Duodenal mucosa (tissue), 2 donors: ENCODE data around the gene CARD6.

Experiments
- H3K27ac ChIP-seq: one replicate; pipeline ENCODE4 v1.7.0; 2013; ENCODE audit warnings: low read depth, low read length
- H3K27me3 ChIP-seq, 2 donors: one replicate each; pipeline ENCODE4 v1.7.0; 2013; ENCODE audit warnings: low read length in 2 of 2, control low read depth in 1 of 2; ENCODE audit not compliant: insufficient read depth in 2 of 2, control insufficient read depth in 1 of 2
- H3K36me3 ChIP-seq, 2 donors: one replicate each; pipeline ENCODE4 v1.7.0; 2013; ENCODE audit warnings: low read length in 2 of 2, control low read depth in 1 of 2; ENCODE audit not compliant: insufficient read depth in 2 of 2, control insufficient read depth in 1 of 2
- H3K4me1 ChIP-seq, 2 donors: one replicate each; pipeline ENCODE4 v1.7.0; 2013; ENCODE audit warnings: low read length in 2 of 2, control low read depth in 1 of 2; ENCODE audit not compliant: insufficient read depth in 2 of 2, control insufficient read depth in 1 of 2
- H3K4me3 ChIP-seq, 2 donors: one replicate each; pipeline ENCODE4 v1.7.0; 2013; ENCODE audit warnings: low read length in 2 of 2, low read depth in 1 of 2
- H3K9ac ChIP-seq, 2 donors: one replicate each; pipeline ENCODE4 v1.7.0; 2013; ENCODE audit warnings: low read length in 2 of 2, low read depth in 1 of 2
- H3K9me3 ChIP-seq, 2 donors: one replicate each; pipeline ENCODE4 v1.7.0; 2013; ENCODE audit warnings: low read length in 2 of 2, control low read depth in 1 of 2; ENCODE audit not compliant: control insufficient read depth in 1 of 2

The CARD6 gene

DNA sequence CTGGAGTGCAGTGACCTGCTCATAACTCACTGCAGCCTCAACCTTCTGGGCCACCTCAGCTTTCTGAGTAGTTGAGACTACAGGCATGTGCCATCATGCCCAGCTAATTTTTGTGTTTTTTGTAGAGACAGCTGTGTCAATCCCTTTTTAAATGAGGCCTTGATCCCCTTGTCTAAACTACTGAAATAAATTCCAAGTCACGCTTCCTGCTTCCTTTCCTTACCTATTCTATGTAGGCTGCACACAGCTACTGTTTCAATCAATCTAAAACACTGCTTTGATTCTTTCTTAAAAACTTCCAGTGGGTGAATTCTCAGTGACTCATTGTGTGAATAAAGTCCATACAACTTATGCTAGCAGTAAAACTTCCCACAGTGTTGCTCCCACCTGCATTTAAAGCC lies 65.2 kb downstream of the CARD6 start:
- H3K27me3 ChIP-seq: no peaks in the 10 kb centered on the region
- H3K4me1 ChIP-seq: peaks cover 4 to 6% of the 10 kb centered on the region in 2 donors
- H3K9me3 ChIP-seq: no peaks in the 10 kb centered on the region
- no peak overlapping the region for H3K4me3 ChIP-seq
- no peak overlapping the region for H3K9ac ChIP-seq
- no peak overlapping the region for H3K27ac ChIP-seq
- H3K36me3 ChIP-seq: no peaks in the 10 kb centered on the region

DNA sequence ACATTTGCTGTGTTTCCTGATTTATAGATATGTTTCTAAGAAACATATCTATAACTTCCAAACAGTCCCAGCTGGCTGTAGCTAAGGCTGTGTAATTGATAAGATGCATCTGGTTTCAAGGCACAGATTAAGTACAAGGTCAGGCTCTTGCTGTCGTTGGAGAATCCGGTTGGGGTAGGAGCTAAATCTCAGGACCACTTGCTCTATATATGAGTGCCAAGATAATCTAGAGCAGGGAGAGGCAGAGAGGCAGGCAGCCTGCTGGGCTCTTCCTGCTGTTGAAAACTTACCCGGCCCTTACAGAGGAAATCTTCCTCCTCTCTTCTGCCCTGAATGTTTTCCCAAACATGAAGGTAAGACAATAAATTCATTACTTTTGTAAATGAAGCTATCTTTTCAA lies 68.1 kb downstream of the CARD6 start, which contains the start of gene C7:
Gene C7, plus strand, starts transcription at position 234 of the 400 bp plus-strand sequence. Its CDS starts 114 bp downstream, at position 348.
- Histone ChIP-seq H3K9me3 (no peaks in the 10 kb centered on the region), H3K27ac (no peak within 1 kb of the TSS), H3K9ac (no peak within 1 kb of the TSS), H3K36me3 (no peaks in the 10 kb centered on the region), H3K27me3 (no peaks in the 10 kb centered on the region), H3K4me1 (peaks cover 4 to 6% of the 10 kb centered on the region in 2 donors), H3K4me3 (peak within 1 kb of the TSS in 1 of 2 donors; percentile 38)

DNA sequence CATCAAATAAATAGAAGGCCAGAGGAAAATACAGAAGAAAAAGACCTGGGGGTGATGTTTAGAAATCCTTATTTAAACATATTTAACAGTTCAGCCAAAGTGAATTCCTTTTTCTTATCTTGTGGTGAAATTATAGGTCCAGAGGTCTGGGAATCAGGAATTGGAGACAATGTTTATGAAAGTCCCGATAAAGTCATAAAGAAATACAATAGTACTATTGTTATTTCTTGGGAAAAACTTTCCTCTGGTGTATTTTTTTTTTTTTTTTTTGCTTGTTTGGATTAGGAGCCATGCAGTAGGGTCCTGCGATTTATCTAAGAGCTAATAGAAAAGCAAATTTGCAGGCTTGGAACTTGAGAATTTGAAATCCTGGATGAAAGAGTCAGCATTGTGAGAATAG lies 68.6 kb downstream of the CARD6 start:
- H3K36me3 ChIP-seq: no peaks in the 10 kb centered on the region
- no peak overlapping the region for H3K27ac ChIP-seq
- H3K27me3 ChIP-seq: no peaks in the 10 kb centered on the region
- peaks cover 4 to 5% of the 10 kb centered on the region in 2 donors for H3K4me1 ChIP-seq
- peak overlapping the region in 1 of 2 donors; percentile 38 for H3K4me3 ChIP-seq
- H3K9me3 ChIP-seq: no peaks in the 10 kb centered on the region
- H3K9ac ChIP-seq: no peak overlapping the region
